Adrenal gland (tissue), 12 donors: Measurements from ENCODE around the gene SYMPK. TPM values are rescaled to one million over a fixed set of nuclear protein-coding genes. Genes with fewer than 3 reads are reported as not detected.

Experiments used
- DNase-seq, 7 donors: peaks; one replicate each; pipeline ENCODE4 v3.0.0-alpha.2; 2019 to 2020
- H3K27ac ChIP-seq, 5 donors: fragments of 200-600 bp; sonication (generic) in 4 of 5; 1 replicate in 3 of 5; 2 replicates in 2 of 5; pipeline versions ENCODE4 v1.5.1 to v1.8.0; 2016 to 2020; ENCODE audit warnings: mild to moderate bottlenecking in 1 of 5
- H3K27me3 ChIP-seq: fragments of 200-600 bp; 2 replicates; pipeline ENCODE4 v1.8.0; 2021
- H3K36me3 ChIP-seq, 2 donors: fragments of 200-600 bp; replicated peaks in 1 of 2; 1 replicate in 1 of 2; 2 replicates in 1 of 2; pipeline versions ENCODE4 v1.5.1 to v1.8.0; 2018 to 2022
- H3K4me1 ChIP-seq, 2 donors: fragments of 200-600 bp; replicated peaks in 1 of 2; 1 replicate in 1 of 2; 2 replicates in 1 of 2; pipeline versions ENCODE4 v1.5.1 to v1.8.0; 2018 to 2021
- H3K4me3 ChIP-seq, 4 donors: fragments of 200-600 bp; sonication (generic) in 3 of 4; one replicate each; pipeline ENCODE4 v1.5.1; 2016 to 2018
- H3K9me3 ChIP-seq, 3 donors: fragments of 200-600 bp; sonication (generic) in 1 of 3; replicated peaks in 1 of 3; 1 replicate in 2 of 3; 2 replicates in 1 of 3; pipeline versions ENCODE4 v1.5.1 to v1.8.0; 2016 to 2021
- POLR2A ChIP-seq, 2 donors: fragments of 450-650 bp; IDR thresholded peaks; one replicate each; pipeline ENCODE4 v1.6.1; 2017; ENCODE audit warnings: antibody characterized with exemption in 2 of 2, mild to moderate bottlenecking in 2 of 2, moderate library complexity in 1 of 2
- WGBS, 4 donors: extraction: QIAGEN DNeasy Blood & Tissue Kit in 2 of 4; methylation state at CpG; one replicate each; pipeline versions ENCODE4 v1.1.5 to v1.1.7; 2013 to 2017; 5-methylcytosine and 5-hydroxymethylcytosine counted together
- intact Hi-C, 2 donors: fragments of 100-400 bp; cut with DNase I; formaldehyde crosslinking; loops; one replicate each; pipeline versions ENCODE4 v1.14.1 to v1.15.0; 2022 to 2023
- polyA plus RNA-seq, 3 donors: library from polyadenylated mRNA; stranded (reverse); fragments of 200-250 nt in 2 of 3; fragments of 350-450 nt in 1 of 3; fragmentation: Illumina TruSeq in 1 of 3; extraction: RNeasy Lipid Tissue Mini Kit (QIAGEN cat#74804) in 1 of 3; gene quantifications; one replicate each; pipeline ENCODE4 v1.2.3, GENCODE V29; 2013 to 2014
- total RNA-seq, 9 donors: library from RNA; depleted of rRNA in 4 of 9; stranded (reverse); fragments of >200 nt in 4 of 9; fragments of 120-200 nt in 1 of 9; fragmentation: NEBNext Ultra II Directional in 1 of 9; extraction: Animal tissue kit (Norgen Biotek cat#: 25700) in 1 of 9; gene quantifications; one replicate each; pipeline versions ENCODE4 v1.1.0 to v1.2.4, GENCODE V29; 2013 to 2023
- TF ChIP-seq, protein P1 (sequence below), 6 experiments: fragments of 450-650 bp in 4 of 6; fragments of 200-600 bp in 2 of 6; sonication (generic) in 1 of 6; IDR thresholded peaks; 1 replicate in 5 of 6; 2 replicates in 1 of 6; pipeline versions ENCODE4 v1.5.1 to v1.8.0; 2016 to 2021; ENCODE audit warnings: antibody characterized with exemption in 6 of 6, mild to moderate bottlenecking in 2 of 6, moderate library complexity in 1 of 6
- donor health status: healthy with polysubstance abuse.
- donor health status: Bipolar disorder and iron deficiency.
- donor health status: DM: yes; HTN: yes; CAD: no.
- donor health status: DM: no; HTN: no; CAD: no.
- donor health status: DM: no; HTN: no; CAD: no.
- donor health status: DM: yes; HTN: yes; CAD: no.

Gene SYMPK
- total and polyA plus RNA-seq, 12 donors: 32.2 to 313 (median 51.2) TPM

- TF ChIP-seq, protein P1, sequence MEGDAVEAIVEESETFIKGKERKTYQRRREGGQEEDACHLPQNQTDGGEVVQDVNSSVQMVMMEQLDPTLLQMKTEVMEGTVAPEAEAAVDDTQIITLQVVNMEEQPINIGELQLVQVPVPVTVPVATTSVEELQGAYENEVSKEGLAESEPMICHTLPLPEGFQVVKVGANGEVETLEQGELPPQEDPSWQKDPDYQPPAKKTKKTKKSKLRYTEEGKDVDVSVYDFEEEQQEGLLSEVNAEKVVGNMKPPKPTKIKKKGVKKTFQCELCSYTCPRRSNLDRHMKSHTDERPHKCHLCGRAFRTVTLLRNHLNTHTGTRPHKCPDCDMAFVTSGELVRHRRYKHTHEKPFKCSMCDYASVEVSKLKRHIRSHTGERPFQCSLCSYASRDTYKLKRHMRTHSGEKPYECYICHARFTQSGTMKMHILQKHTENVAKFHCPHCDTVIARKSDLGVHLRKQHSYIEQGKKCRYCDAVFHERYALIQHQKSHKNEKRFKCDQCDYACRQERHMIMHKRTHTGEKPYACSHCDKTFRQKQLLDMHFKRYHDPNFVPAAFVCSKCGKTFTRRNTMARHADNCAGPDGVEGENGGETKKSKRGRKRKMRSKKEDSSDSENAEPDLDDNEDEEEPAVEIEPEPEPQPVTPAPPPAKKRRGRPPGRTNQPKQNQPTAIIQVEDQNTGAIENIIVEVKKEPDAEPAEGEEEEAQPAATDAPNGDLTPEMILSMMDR (IDR thresholded peaks at IDR 0.05): no peak
- no peak for TF ChIP-seq POLR2A (IDR thresholded peaks at IDR 0.05)
- intact Hi-C loops: no loop called here
- peaks cover 8% of the 10 kb centered on the region in 2 donors for H3K4me1 ChIP-seq
- WGBS, 4 donors: 78 to 81% (median 79%) methylated on average over 18 to 20 of the region's 20 CpGs
- no peaks in the 10 kb centered on the region for H3K9me3 ChIP-seq
- H3K27me3 ChIP-seq: no peaks in the 10 kb centered on the region
- no peak for DNase-seq
- H3K36me3 ChIP-seq: peaks cover 0 to 27% of the 10 kb centered on the region in 2 donors
- H3K4me3 ChIP-seq: no peak overlapping the region
- no peak overlapping the region for H3K27ac ChIP-seq
Measured at GRCh38 chr19:45820413-45821102, 42.4 kb downstream of the SYMPK start.

DNA sequence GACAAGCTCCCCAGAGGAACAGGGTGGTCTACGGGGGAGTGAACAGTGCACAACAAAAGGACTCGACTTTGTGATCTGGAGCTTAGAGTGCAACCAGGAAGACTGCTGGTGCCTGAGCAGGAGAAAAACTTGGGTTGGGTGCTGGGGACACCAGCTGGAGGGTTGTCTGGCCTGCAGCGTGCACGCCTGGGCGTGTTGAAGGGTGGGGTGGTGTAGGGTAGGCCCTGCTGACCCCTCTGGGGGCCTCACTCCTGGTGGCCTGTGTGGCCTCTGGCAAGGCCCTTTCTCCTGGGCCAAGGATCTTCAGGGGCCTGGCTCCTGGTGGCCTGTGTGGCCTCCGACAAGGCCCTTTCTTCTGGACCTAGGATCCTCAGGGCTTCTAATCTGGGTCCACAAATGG lies 43.2 kb downstream of the SYMPK start:
- Histone ChIP-seq H3K27me3 (no peaks in the 10 kb centered on the region), H3K9me3 (no peaks in the 10 kb centered on the region), H3K27ac (no peak overlapping the region), H3K4me1 (peaks cover 5 to 6% of the 10 kb centered on the region in 2 donors), H3K4me3 (no peak overlapping the region), H3K36me3 (peaks cover 0 to 19% of the 10 kb centered on the region in 2 donors)
- intact Hi-C loops: loop anchor here in 1 of 2 donors (5.0 kb wide), 1 partner anchor 63 kb away; no protein-coding TSS in a partner anchor
- 89 to 100% (median 93%) methylated on average over 4 to 6 of the region's 6 CpGs for WGBS, 4 donors
- DNase-seq: no peak
- TF ChIP-seq POLR2A (IDR thresholded peaks at IDR 0.05): no peak
- TF ChIP-seq, protein P1 (IDR thresholded peaks at IDR 0.05): no peak

- DNase-seq: peak in 2 of 7 donors; percentile 29 to 34
- intact Hi-C loops: loop anchor here in 1 of 2 donors (5.0 kb wide), 1 partner anchor 64 kb away; no protein-coding TSS in a partner anchor
- Histone ChIP-seq H3K9me3 (no peaks in the 10 kb centered on the region), H3K27me3 (no peaks in the 10 kb centered on the region), H3K4me3 (no peak overlapping the region), H3K4me1 (no peaks in the 10 kb centered on the region), H3K36me3 (peaks cover 0 to 9% of the 10 kb centered on the region in 2 donors), H3K27ac (no peak overlapping the region)
- TF ChIP-seq, protein P1 (IDR thresholded peaks at IDR 0.05): no peak
- TF ChIP-seq POLR2A (IDR thresholded peaks at IDR 0.05): no peak
- 74 to 89% (median 81%) methylated on average over 10 to 19 of the region's 19 CpGs for WGBS, 4 donors
Measured at GRCh38 chr19:45817725-45818301, 45.1 kb downstream of the SYMPK start.

DNA sequence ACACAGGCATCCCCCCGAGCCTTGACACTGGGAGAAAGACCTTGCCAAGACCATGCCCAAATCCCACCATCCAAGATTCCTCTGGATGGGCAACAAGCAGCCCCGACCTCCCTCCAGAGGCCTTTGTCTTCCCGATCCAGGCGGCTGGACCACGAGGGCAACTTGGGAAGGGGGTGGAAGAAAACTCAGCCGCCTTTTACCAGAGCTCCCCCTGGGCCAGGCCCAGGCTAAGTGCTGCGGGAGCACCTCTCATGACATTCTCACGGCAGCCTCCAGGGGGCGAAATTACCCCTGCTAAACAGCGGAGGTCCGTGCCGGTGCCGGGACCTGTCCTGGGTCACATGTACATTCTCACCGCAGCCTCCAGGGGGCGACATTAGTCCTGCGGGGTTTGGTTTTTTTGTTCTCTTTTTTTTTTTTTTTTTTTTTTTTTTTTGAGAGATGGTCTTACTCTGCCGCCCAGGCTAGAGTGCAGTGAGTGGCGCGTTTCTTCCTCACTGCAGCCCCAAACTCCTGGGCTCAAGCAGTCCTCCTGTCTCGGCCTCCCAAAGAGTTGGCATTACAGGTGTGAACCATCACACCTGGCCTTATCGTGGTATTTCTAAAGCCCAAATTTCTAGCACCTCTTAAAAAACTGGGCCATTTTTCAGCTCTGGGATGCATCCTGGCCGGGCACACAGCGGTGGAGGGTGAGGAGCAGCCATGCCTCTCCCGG lies 45.8 kb downstream of the SYMPK start:
- intact Hi-C loops: loop anchor here in 1 of 2 donors (5.0 kb wide), 1 partner anchor 65 kb away; no protein-coding TSS in a partner anchor
- peaks cover 0 to 5% of the 10 kb centered on the region in 2 donors for H3K36me3 ChIP-seq

More for the DNA sequence above, 45.8 kb downstream of the SYMPK start:
- 15 to 21% (median 19%) methylated on average over 20 to 24 of the region's 24 CpGs for WGBS, 4 donors
- no peaks in the 10 kb centered on the region for H3K4me1 ChIP-seq
- no peaks in the 10 kb centered on the region for H3K9me3 ChIP-seq
- TF ChIP-seq POLR2A (IDR thresholded peaks at IDR 0.05): no peak
- TF ChIP-seq, protein P1 (IDR thresholded peaks at IDR 0.05): peak; percentile 94 to 99 (median 98)
- no peaks in the 10 kb centered on the region for H3K27me3 ChIP-seq
- H3K27ac ChIP-seq: no peak overlapping the region
- H3K4me3 ChIP-seq: no peak overlapping the region
- DNase-seq: peak; percentile 93 to 97 (median 96)
